ENCODE data around the gene CXCL14. TPM values are rescaled to one million over a fixed set of nuclear protein-coding genes. Genes with fewer than 3 reads are reported as not detected.

CXCL14 gene
- total and polyA plus RNA-seq, 2 experiments from 2014 or later, result 1.7 TPM; not detected in 1

GRCh38 chr5:135571902-135572301 is 6.9 kb downstream of the CXCL14 start:
- Histone ChIP-seq H3K4me3 (no peak overlapping the region), H3K27ac (ENCODE audit: low read depth) (no peak overlapping the region), H3K27me3 (ENCODE audit: insufficient read depth) (peaks cover 13% of the 10 kb centered on the region; the same call in 1 of the 2 replicates), H3K9me2 (ENCODE audit: insufficient read depth) (no peaks in the 10 kb centered on the region), H2AFZ (no peak overlapping the region), H3K79me2 (replicated peaks; ENCODE audit: insufficient read depth) (no peaks in the 10 kb centered on the region), H4K20me1 (replicated peaks; ENCODE audit: insufficient read depth) (no peaks in the 10 kb centered on the region), H3F3A (replicated peaks; ENCODE audit: low read depth) (no peaks in the 10 kb centered on the region), H3K36me3 (ENCODE audit: insufficient read depth) (no peaks in the 10 kb centered on the region), H3K4me2 (no peak overlapping the region), H3K4me1 (ENCODE audit: insufficient read depth) (peaks cover 2% of the 10 kb centered on the region; the same call in 1 of the 2 replicates)
- Mint-ChIP-seq H3K9me3 (no peaks in the 10 kb centered on the region), H3K27ac (no peak overlapping the region), H3K27me3 (ENCODE audit: insufficient read depth, low read depth, poor library complexity) (peaks cover 35% of the 10 kb centered on the region), H3K4me3 (no peak overlapping the region), H3K4me1 (peaks cover 27% of the 10 kb centered on the region), H3K36me3 (ENCODE audit: low read depth) (no peaks in the 10 kb centered on the region)
- ATAC-seq (no peak), DNase-seq (ENCODE audit: low spot score) (no peak)
- TF ChIP-seq EZH2 (IDR thresholded peaks at IDR 0.05; ENCODE audit: low read depth, unreplicated experiment) (no peak), STAT1 (IDR thresholded peaks at IDR 0.05; ENCODE audit: unreplicated experiment) (no peak), POLR2AphosphoS5 (IDR thresholded peaks at IDR 0.05; ENCODE audit: low read depth) (no peak), CREB1 (CRISPR knock-in tag; IDR thresholded peaks at IDR 0.05; ENCODE audit: low read depth) (no peak), ZNF462 (CRISPR knock-in tag; IDR thresholded peaks at IDR 0.05) (no peak), CTCF (conservative IDR thresholded peaks at IDR 0.05; ENCODE audit: low read depth in 2 of 2) (no peak), ETS1 (IDR thresholded peaks at IDR 0.05) (no peak)
